ENCODE measurements around the gene MLXIP.

MLXIP gene

GRCh38 chr12:122126342-122126635 lies 47.7 kb downstream of the MLXIP start:
- no peak for DNase-seq (ENCODE audit: low read depth)

GRCh38 chr12:122126713-122127597 lies 48.4 kb downstream of the MLXIP start:
- no peak for DNase-seq (ENCODE audit: low read depth)

- DNase-seq (ENCODE audit: low read depth) = no peak
Measured at GRCh38 chr12:122127839-122128238, 49.3 kb downstream of the MLXIP start.

GRCh38 chr12:122128481-122128880 lies 49.9 kb downstream of the MLXIP start:
- DNase-seq (ENCODE audit: low read depth) = no peak

GRCh38 chr12:122129131-122129530 lies 50.6 kb downstream of the MLXIP start:
- no peak for DNase-seq (ENCODE audit: low read depth)

- DNase-seq (ENCODE audit: low read depth) = no peak
Measured at GRCh38 chr12:122130150-122130549, 51.6 kb downstream of the MLXIP start.

- DNase-seq (ENCODE audit: low read depth) = no peak
Measured at GRCh38 chr12:122133192-122133950, 54.8 kb downstream of the MLXIP start.

- no peak for DNase-seq (ENCODE audit: low read depth)
Measured at GRCh38 chr12:122135437-122136031, 57.0 kb downstream of the MLXIP start.

GRCh38 chr12:122137229-122137628 lies 58.7 kb downstream of the MLXIP start:
- DNase-seq (ENCODE audit: low read depth) = no peak

GRCh38 chr12:122137681-122138080 lies 59.1 kb downstream of the MLXIP start:
- no peak for DNase-seq (ENCODE audit: low read depth)

GRCh38 chr12:122138181-122138580 lies 59.6 kb downstream of the MLXIP start:
- no peak for DNase-seq (ENCODE audit: low read depth)

GRCh38 chr12:122138616-122139015 lies 60.1 kb downstream of the MLXIP start:
- no peak for DNase-seq (ENCODE audit: low read depth)

- no peak for DNase-seq (ENCODE audit: low read depth)
Measured at GRCh38 chr12:122139266-122139665, 60.7 kb downstream of the MLXIP start.

GRCh38 chr12:122139941-122140340 lies 61.4 kb downstream of the MLXIP start:
- DNase-seq (ENCODE audit: low read depth) = no peak

GRCh38 chr12:122140467-122141257 lies 62.1 kb downstream of the MLXIP start:
- DNase-seq (ENCODE audit: low read depth) = no peak

GRCh38 chr12:122141911-122142725 lies 63.6 kb downstream of the MLXIP start:
- DNase-seq (ENCODE audit: low read depth) = no peak

GRCh38 chr12:122142857-122143256 lies 64.3 kb downstream of the MLXIP start:
- no peak for DNase-seq (ENCODE audit: low read depth)

- no peak for DNase-seq (ENCODE audit: low read depth)
Measured at GRCh38 chr12:122144885-122145284, 66.3 kb downstream of the MLXIP start.

GRCh38 chr12:122145505-122146330 lies 67.2 kb downstream of the MLXIP start:
- no peak for DNase-seq (ENCODE audit: low read depth)

- no peak for DNase-seq (ENCODE audit: low read depth)
Measured at GRCh38 chr12:122147514-122148290, 69.1 kb downstream of the MLXIP start.
